Left renal pelvis (tissue), 4 donors: ENCODE results near the gene PRXL2B. TPM values are rescaled to one million over a fixed set of nuclear protein-coding genes. Genes with fewer than 3 reads are reported as not detected.
"Not testable (repeated sequence)": the region's sequence is repeated elsewhere in the genome, so short reads cannot be mapped to it uniquely, and the experiment has no call there.

Experiments used
- DNase-seq, 4 donors: peaks; one replicate each; pipeline ENCODE4 v3.0.0-alpha.2; 2013; ENCODE audit warnings: low read depth in 4 of 4, low spot score in 3 of 4
- polyA plus RNA-seq, 4 donors: library from polyadenylated mRNA; unstranded; fragments of 120-200 nt; gene quantifications; one replicate each; pipeline ENCODE4 v1.2.1, GENCODE V29; 2013; ENCODE audit not compliant: insufficient read length in 4 of 4

PRXL2B gene
- polyA plus RNA-seq, 4 donors, result 16.9 to 48.1 (median 36.5) TPM

- no peak for DNase-seq
Observed at GRCh38 chr1:2610036-2610959, 23.7 kb downstream of the PRXL2B start.

GRCh38 chr1:2611031-2611501, 24.5 kb downstream of the PRXL2B start:
- DNase-seq, result no peak

DNA sequence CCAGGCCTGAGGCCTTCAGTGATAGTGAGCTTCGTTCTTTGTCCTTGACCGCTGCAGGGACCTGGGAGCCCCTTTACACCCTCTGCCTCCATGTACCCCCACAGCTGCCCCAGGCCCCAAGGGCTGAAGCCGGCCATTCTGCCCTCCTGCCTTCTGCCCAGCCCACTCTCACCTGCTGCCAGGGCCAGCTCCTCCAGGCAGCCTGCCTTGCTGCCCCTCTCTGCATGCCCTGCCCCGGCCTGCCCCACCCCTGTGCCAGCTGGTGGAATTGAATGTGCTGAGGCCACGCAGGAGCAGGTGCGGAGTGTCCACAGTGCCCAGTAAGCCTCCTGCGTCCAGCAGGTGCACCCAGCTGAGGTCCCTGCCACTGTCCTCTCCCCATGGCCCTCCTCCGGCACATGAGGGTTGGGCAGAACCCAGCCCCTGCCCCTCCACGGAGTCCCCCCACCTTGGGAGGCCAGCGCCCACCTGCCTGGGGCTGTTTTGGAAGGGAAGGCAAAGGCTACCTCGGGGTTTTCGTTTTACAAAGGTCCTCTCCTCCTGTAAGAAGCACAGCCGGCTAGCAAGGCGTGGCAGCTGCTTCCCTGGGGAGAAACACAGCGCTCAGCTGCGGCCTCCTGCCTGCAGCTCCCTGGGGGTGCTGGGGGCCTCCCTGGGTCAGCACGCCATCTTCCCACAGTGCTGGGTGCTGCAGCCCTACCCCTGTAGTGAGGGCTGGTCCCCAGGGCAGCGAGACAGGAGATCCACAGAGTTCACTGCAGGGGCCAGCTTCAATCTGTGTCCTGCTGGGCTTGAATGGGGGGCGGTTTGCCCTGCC, 25.3 kb downstream of the PRXL2B start:
- no peak for DNase-seq

DNA sequence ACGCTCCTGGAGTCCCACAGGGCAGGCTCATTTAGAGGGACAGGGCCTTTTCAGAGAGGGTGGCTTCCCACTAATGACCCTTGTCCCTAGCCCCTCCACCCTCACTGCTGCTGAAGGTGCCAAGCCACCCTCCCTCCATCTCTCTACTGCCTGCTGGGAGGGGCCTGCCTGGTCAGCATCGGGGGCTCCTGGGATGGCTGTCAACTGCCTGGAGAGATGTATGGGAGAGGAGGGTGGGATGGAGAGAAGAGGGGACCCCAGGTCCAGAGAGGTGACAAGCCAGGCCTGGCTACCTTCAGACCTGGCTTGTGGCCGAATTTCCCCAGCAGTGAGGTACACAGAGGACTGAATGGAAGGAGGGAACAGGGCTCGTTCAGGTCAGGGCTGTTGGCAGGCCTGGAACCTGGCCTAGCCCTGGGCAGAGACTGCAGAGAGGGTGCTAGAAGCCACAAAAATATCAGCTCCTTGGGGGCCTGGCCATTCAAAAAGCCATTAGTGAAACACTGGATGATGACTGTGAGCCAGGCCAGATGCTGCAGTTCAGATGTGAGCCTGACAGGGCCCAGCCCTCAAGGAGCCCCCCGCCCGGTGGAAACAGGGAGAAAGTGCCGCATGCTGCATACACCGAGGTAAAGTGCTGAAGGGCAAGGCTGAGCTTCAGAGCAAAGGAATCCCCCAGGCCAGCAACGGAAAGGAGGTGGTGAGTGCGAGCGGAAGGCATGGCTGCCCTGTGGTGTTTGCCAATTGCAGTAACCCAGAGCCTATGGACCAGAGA, 26.2 kb downstream of the PRXL2B start:
- DNase-seq, result no peak

DNA sequence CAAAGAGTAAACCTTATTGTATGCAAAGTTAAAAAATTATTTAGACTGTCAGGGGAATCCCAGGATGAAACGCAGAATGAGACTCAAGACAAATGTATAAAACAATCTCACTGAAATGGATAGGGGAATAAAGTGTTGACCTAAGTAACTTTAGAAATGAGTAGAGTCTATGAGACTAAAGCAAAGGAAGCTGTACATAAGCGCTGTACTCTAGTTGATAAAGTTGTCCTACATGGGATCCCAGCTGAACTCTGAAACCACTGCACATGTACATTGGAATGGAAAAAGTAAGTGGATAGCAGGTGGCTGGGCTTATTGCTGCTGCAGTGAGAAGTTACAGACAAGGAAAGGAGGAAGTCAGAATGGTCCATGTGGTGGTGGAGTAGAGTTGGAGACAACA, 27.6 kb downstream of the PRXL2B start:
- DNase-seq, result no peak

DNA sequence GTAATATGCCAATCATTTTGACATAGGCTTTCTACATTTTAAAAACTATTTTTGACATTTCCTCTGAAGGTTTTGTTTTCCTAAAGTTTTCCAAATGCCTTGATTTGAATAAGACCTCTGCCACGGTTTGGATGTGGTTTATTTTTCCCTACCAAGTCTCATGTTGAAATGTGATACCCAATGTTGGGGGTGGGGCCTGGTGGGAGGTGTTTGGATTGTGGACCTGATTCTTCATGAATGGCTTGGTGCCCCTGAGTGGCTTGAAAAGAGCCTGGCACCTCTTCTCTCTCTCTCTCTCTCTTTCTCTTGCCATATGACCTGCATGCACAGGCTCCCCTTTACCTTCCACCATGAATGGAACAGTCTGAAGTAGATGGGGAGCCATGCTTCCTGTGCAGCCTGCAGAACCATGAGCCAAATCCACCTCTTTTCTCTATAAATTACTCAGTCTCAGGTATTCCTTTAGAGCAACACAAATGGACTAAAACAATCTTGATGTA, 31.4 kb downstream of the PRXL2B start:
- no peak for DNase-seq

GRCh38 chr1:2623571-2624337, 37.2 kb downstream of the PRXL2B start:
- no peak for DNase-seq

GRCh38 chr1:2624735-2625300, 38.2 kb downstream of the PRXL2B start:
- no peak for DNase-seq

DNA sequence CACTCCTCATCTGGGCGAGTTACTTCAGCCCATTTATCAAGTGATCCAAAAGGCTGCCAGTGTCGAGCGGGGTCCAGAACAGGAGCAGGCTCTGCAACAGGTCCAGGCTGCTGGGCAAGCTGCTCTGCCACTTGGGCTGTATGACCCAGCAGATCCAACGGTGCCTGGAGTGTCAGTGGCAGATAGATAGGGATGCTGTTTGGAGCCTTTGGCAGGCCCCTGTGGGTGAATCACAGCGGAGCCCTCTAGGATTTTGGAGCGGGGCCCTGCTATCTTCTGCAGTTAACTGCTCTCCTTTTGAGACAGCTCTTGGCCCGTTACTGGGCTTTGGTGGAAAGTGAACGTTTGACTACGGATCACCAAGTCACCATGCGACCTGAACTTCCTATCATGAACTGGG, 38.7 kb downstream of the PRXL2B start:
- no peak for DNase-seq

- DNase-seq, result not testable (repeated sequence)
Observed at GRCh38 chr1:2625748-2626147, 39.2 kb downstream of the PRXL2B start.

- no peak for DNase-seq
Observed at GRCh38 chr1:2627746-2628145, 41.2 kb downstream of the PRXL2B start.

DNA sequence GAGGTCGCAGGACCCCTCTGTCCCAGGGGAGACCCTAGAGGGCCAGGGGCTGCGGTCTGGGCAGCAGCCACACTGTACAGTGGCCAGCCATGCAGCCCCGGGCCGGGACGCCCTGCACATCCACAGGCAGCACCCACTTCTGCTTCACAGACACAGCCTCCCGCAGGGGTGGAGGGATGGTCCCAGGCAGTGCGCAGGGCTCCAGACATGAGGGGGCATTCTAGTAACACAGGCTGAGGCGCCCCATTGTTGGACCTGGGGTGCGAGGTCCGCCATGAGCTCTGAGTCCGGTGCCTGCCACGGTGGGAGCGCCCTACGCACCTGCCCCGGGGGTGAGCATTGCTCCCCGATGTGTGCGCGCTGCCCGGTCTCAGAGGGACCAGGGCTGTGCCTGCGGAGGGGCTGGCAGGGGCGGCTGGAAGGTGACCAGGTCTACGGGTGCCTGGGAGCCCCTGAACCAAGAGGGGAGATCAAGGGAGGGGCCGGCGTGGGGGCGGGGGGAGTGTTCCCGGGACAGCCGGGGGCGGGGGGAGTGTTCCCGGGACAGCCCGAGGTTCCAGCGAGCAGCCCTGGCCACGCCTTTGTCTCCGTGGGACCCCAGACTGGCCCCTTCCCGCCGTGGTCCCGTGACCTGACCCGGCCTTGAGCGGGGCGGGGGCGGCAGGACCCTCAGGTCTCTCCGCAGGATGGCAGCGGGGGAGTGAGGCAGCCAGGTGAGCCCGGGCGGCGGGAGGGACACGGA, 41.8 kb downstream of the PRXL2B start:
- no peak for DNase-seq

DNA sequence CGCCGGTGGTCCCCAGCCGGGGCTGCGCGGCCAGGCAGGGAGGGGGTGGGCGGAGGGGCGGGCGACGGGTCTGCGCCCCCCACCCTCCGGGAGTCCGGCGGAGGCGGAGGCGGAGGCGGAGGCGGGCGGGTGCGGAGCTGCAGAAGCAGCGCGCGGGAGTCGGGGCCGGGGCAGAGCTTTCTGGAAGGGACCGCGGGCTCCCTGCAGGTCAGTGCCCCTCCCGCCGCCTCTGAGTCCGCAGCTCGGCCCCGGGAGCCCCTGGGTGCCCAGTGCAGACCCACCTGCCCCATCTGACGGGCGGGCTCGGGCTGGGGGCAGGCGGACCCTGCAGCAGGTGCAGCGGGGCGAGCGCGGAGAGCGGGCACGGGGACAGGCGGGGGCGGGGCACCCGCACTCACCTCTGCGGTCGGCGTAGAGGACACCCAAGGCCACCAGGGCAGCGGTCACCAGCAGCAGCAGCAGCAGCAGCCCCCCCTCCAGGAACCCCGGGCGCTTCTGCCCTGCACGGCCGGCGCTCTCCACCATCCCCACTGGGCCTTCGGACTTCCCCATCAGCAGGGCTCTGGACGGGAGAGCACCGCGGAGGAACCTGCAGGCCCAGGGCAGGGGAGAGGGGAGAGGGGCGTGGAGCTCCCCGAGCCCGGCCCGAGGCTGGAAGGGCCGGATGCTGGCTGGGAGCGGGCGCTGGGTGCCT, 42.5 kb downstream of the PRXL2B start:
- no peak for DNase-seq

- DNase-seq, result no peak
Observed at GRCh38 chr1:2629627-2630497, 43.3 kb downstream of the PRXL2B start.

- no peak for DNase-seq
Observed at GRCh38 chr1:2630498-2631135, 44.0 kb downstream of the PRXL2B start.

- no peak for DNase-seq
Observed at GRCh38 chr1:2631136-2632050, 44.8 kb downstream of the PRXL2B start.
